Liver (tissue), 9 donors: ENCODE results near the gene MAP3K21. TPM values are rescaled to one million over a fixed set of nuclear protein-coding genes. Genes with fewer than 3 reads are reported as not detected.

Experiments
- DNase-seq: peaks from one replicate; pipeline ENCODE4 v3.0.0-alpha.2; 2017; ENCODE audit warnings: low spot score
- H3K27ac ChIP-seq, 2 donors: one replicate each; pipeline ENCODE4 v1.7.0; 2013; ENCODE audit warnings: inconsistent platforms in 2 of 2, low read length in 2 of 2, control low read depth in 1 of 2, low read depth in 1 of 2, mild to moderate bottlenecking in 1 of 2
- H3K27me3 ChIP-seq, 4 donors: one replicate each; pipeline versions ENCODE4 v1.6.1 to v1.7.0; 2013; ENCODE audit warnings: low read length in 3 of 4, inconsistent platforms in 1 of 4, mild to moderate bottlenecking in 1 of 4, moderate library complexity in 1 of 4; ENCODE audit not compliant: control insufficient read depth in 4 of 4, insufficient read depth in 4 of 4
- H3K36me3 ChIP-seq, 4 donors: one replicate each; pipeline versions ENCODE4 v1.6.1 to v1.7.0; 2013; ENCODE audit warnings: low read length in 3 of 4, mild to moderate bottlenecking in 3 of 4, low read depth in 1 of 4, moderate library complexity in 1 of 4; ENCODE audit not compliant: control insufficient read depth in 4 of 4, insufficient read depth in 3 of 4
- H3K4me1 ChIP-seq, 4 donors: one replicate each; pipeline versions ENCODE4 v1.6.1 to v1.7.0; 2013; ENCODE audit warnings: low read length in 3 of 4, mild to moderate bottlenecking in 3 of 4, moderate library complexity in 1 of 4; ENCODE audit not compliant: control insufficient read depth in 4 of 4, insufficient read depth in 4 of 4
- H3K4me3 ChIP-seq, 3 donors: one replicate each; pipeline versions ENCODE4 v1.6.1 to v1.7.0; 2013; ENCODE audit warnings: low read length in 3 of 3, control low read depth in 1 of 3, low read depth in 1 of 3, mild to moderate bottlenecking in 1 of 3
- H3K9ac ChIP-seq, 2 donors: one replicate each; pipeline ENCODE4 v1.7.0; 2013; ENCODE audit warnings: low read length in 2 of 2, mild to moderate bottlenecking in 2 of 2, moderate library complexity in 2 of 2, control low read depth in 1 of 2, low read depth in 1 of 2
- H3K9me3 ChIP-seq, 4 donors: one replicate each; pipeline versions ENCODE4 v1.6.1 to v1.7.0; 2013; ENCODE audit warnings: low read length in 3 of 4; ENCODE audit not compliant: control insufficient read depth in 4 of 4
- GABPA ChIP-seq, 2 donors: IDR thresholded peaks in 1 of 2; conservative IDR thresholded peaks in 1 of 2; 2 replicates each; pipeline ENCODE4 v1.6.1; 2016; ENCODE audit warnings: antibody characterized with exemption in 2 of 2, mild to moderate bottlenecking in 1 of 2, moderate library complexity in 1 of 2
- HNF4A ChIP-seq, 2 donors: conservative IDR thresholded peaks; 2 replicates each; pipeline ENCODE4 v1.6.1; 2016; ENCODE audit warnings: antibody characterized with exemption in 2 of 2, mild to moderate bottlenecking in 2 of 2
- HNF4G ChIP-seq: IDR thresholded peaks from 2 replicates; pipeline ENCODE4 v1.6.1; 2016; ENCODE audit warnings: antibody characterized with exemption
- NR2F2 ChIP-seq: IDR thresholded peaks from 2 replicates; pipeline ENCODE4 v1.6.1; 2016; ENCODE audit warnings: antibody characterized with exemption
- RAD21 ChIP-seq, 2 donors: IDR thresholded peaks; 2 replicates each; pipeline ENCODE4 v1.6.1; 2016; ENCODE audit warnings: antibody characterized with exemption in 2 of 2, mild to moderate bottlenecking in 2 of 2
- SP1 ChIP-seq: IDR thresholded peaks from 2 replicates; pipeline ENCODE4 v1.6.1; 2018; ENCODE audit warnings: antibody characterized with exemption, mild to moderate bottlenecking
- YY1 ChIP-seq: IDR thresholded peaks from 2 replicates; pipeline ENCODE4 v1.6.1; 2016; ENCODE audit warnings: antibody characterized with exemption, mild to moderate bottlenecking
- WGBS: extraction: QIAGEN DNeasy Blood & Tissue Kit; methylation state at CpG from one replicate; pipeline ENCODE4 v1.1.7; 2013; 5-methylcytosine and 5-hydroxymethylcytosine counted together
- polyA plus RNA-seq, 2 donors: library from polyadenylated mRNA; stranded (reverse) in 1 of 2; unstranded in 1 of 2; fragments of 200-250 nt in 1 of 2; fragments of >200 nt in 1 of 2; fragmentation: Nextera tagmentation in 1 of 2; extraction: Ambion mirVana in 1 of 2; gene quantifications; one replicate each; pipeline versions ENCODE4 v1.2.1 to v1.2.3, GENCODE V29; 2013 to 2015
- total RNA-seq, 2 donors: library from RNA; depleted of rRNA; stranded (reverse); fragments of >200 nt; gene quantifications; one replicate each; pipeline ENCODE4 v1.2.3, GENCODE V29; 2014
- TF ChIP-seq, protein P1 (sequence below): fragments of 150-350 bp; IDR thresholded peaks from 2 replicates; pipeline ENCODE4 v1.5.1; 2017; ENCODE audit warnings: improper control_type of control experiment, low read depth, low read length; ENCODE audit not compliant: missing input control
- TF ChIP-seq, protein P2 (sequence below): IDR thresholded peaks from 2 replicates; pipeline ENCODE4 v1.6.1; 2016; ENCODE audit warnings: antibody characterized with exemption, mild to moderate bottlenecking
- TF ChIP-seq, protein P3 (sequence below): IDR thresholded peaks from 2 replicates; pipeline ENCODE4 v1.6.1; 2016; ENCODE audit warnings: antibody characterized with exemption
- donor health status: healthy.
- donor health status: healthy.
- donor health status: healthy.
- donor health status: healthy.
- donor health status: healthy.

Gene MAP3K21
- total and polyA plus RNA-seq, 4 donors = 0.51 to 7.3 (median 1.6) TPM

DNA sequence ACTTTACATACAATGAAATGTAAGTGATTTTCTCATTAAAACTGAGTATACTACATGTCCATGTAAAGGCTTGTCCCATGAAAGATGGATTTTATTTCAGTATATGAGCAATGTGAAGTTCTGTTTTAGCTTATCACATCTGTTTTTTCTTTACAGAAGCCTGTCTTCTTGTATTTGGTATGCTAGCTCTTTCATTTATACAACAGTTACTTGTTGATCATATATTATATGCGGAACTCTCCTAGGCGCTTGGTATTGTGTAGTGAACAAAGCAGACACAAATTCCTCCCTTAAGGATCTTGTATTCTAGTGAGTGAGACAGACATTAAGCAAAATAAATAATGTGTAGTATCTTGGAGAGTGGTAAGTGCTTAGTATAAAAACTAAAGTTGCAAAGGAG, 10.6 kb downstream of the MAP3K21 start:
- no peak overlapping the region for H3K27ac ChIP-seq
- no peak overlapping the region for H3K9ac ChIP-seq
- no peaks in the 10 kb centered on the region for H3K27me3 ChIP-seq
- no peaks in the 10 kb centered on the region for H3K36me3 ChIP-seq
- no peak overlapping the region for H3K4me3 ChIP-seq
- no peak for DNase-seq
- no peaks in the 10 kb centered on the region for H3K9me3 ChIP-seq
- peaks cover 4 to 37% (median 22%) of the 10 kb centered on the region in 4 donors for H3K4me1 ChIP-seq
- no peak for TF ChIP-seq NR2F2
- TF ChIP-seq, protein P1, sequence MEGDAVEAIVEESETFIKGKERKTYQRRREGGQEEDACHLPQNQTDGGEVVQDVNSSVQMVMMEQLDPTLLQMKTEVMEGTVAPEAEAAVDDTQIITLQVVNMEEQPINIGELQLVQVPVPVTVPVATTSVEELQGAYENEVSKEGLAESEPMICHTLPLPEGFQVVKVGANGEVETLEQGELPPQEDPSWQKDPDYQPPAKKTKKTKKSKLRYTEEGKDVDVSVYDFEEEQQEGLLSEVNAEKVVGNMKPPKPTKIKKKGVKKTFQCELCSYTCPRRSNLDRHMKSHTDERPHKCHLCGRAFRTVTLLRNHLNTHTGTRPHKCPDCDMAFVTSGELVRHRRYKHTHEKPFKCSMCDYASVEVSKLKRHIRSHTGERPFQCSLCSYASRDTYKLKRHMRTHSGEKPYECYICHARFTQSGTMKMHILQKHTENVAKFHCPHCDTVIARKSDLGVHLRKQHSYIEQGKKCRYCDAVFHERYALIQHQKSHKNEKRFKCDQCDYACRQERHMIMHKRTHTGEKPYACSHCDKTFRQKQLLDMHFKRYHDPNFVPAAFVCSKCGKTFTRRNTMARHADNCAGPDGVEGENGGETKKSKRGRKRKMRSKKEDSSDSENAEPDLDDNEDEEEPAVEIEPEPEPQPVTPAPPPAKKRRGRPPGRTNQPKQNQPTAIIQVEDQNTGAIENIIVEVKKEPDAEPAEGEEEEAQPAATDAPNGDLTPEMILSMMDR = no peak
- TF ChIP-seq HNF4G = no peak
- TF ChIP-seq HNF4A (conservative IDR thresholded peaks at IDR 0.05) = no peak
- TF ChIP-seq RAD21 (IDR thresholded peaks at IDR 0.05) = no peak
- no peak for TF ChIP-seq SP1
- TF ChIP-seq YY1 = no peak
- WGBS = 93% methylated on average over 2 of the region's 2 CpGs

DNA sequence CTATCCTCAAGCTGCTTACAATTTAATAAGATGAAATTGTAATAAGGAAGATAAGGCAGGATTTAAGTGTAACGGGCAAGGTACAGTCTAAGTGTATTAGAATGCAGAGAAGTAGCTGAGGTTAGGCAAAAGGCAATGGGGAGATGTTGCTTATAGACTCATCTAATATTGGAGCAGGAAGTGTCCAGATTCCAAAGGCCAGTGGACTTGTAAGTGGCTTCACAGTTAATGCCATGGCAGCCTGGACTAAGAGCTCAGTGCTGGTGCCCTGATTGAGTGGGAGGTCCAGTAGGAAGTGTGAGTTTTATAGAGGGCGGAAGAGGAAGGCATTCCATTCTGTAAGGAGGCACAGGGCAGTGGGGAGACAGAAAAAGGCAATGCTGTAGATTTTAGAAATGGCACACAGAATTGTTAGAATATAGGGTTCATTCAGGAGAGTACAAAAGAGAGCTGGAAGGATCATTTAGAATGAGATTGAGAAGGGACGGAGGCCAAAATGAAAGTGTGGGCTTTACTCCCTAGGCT, 12.6 kb downstream of the MAP3K21 start:
- no peak for DNase-seq
- Histone ChIP-seq H3K4me1 (peaks cover 6 to 45% (median 29%) of the 10 kb centered on the region in 4 donors), H3K4me3 (no peak overlapping the region), H3K27ac (no peak overlapping the region), H3K36me3 (no peaks in the 10 kb centered on the region), H3K9ac (no peak overlapping the region), H3K27me3 (no peaks in the 10 kb centered on the region), H3K9me3 (no peaks in the 10 kb centered on the region)
- peak; percentile 6 to 41 for TF ChIP-seq HNF4A (conservative IDR thresholded peaks at IDR 0.05)
- TF ChIP-seq, protein P2, sequence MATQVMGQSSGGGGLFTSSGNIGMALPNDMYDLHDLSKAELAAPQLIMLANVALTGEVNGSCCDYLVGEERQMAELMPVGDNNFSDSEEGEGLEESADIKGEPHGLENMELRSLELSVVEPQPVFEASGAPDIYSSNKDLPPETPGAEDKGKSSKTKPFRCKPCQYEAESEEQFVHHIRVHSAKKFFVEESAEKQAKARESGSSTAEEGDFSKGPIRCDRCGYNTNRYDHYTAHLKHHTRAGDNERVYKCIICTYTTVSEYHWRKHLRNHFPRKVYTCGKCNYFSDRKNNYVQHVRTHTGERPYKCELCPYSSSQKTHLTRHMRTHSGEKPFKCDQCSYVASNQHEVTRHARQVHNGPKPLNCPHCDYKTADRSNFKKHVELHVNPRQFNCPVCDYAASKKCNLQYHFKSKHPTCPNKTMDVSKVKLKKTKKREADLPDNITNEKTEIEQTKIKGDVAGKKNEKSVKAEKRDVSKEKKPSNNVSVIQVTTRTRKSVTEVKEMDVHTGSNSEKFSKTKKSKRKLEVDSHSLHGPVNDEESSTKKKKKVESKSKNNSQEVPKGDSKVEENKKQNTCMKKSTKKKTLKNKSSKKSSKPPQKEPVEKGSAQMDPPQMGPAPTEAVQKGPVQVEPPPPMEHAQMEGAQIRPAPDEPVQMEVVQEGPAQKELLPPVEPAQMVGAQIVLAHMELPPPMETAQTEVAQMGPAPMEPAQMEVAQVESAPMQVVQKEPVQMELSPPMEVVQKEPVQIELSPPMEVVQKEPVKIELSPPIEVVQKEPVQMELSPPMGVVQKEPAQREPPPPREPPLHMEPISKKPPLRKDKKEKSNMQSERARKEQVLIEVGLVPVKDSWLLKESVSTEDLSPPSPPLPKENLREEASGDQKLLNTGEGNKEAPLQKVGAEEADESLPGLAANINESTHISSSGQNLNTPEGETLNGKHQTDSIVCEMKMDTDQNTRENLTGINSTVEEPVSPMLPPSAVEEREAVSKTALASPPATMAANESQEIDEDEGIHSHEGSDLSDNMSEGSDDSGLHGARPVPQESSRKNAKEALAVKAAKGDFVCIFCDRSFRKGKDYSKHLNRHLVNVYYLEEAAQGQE = no peak
- 76% methylated on average over 3 of the region's 3 CpGs for WGBS

DNA sequence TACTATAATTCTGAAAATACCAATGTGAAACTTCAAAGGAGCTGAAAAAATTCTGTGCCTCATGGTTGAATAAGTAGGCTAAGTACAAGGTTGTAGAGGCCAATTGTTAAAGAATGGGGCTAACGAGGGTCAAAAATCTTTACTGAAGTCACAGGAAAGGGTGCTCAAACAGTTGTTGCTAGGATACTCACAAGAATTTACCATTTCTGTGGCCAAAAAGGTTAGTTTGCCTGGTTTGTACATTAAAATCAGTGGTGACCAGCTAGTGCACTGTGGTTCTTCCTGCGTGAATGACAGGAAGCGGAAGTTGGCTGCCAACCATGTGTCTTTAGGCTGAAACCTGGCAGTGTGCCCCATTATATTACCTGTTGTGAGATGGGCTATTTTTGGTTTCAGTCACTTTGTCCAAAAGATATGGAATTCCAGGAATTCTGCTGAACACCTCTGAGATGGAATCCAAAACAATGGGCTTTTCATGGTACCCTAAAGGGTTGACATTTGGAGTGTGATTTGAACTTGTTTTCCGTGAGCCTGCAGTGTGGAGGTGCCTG, 13.5 kb downstream of the MAP3K21 start:
- WGBS = 74% methylated on average over 4 of the region's 4 CpGs
- Histone ChIP-seq H3K4me3 (no peak overlapping the region), H3K27me3 (no peaks in the 10 kb centered on the region), H3K4me1 (peaks cover 6 to 45% (median 29%) of the 10 kb centered on the region in 4 donors), H3K27ac (no peak overlapping the region), H3K9me3 (no peaks in the 10 kb centered on the region), H3K36me3 (no peaks in the 10 kb centered on the region), H3K9ac (no peak overlapping the region)
- TF ChIP-seq, protein P2 = no peak
- TF ChIP-seq GABPA (IDR thresholded peaks at IDR 0.05 in 1 of 2, conservative IDR thresholded peaks at IDR 0.05 in 1 of 2) = peak in 1 of 2 donors; percentile 32
- TF ChIP-seq, protein P3, sequence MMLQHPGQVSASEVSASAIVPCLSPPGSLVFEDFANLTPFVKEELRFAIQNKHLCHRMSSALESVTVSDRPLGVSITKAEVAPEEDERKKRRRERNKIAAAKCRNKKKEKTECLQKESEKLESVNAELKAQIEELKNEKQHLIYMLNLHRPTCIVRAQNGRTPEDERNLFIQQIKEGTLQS = no peak
- no peak for DNase-seq
